ENCODE data around the gene STRN.

Gene STRN

GRCh38 chr2:36824273-36824672 lies 142.1 kb downstream of the STRN start:
- Histone ChIP-seq H3K4me1 (ENCODE audit: control insufficient read depth, insufficient read depth, low read length) (no peaks in the 10 kb centered on the region), H3K36me3 (ENCODE audit: insufficient read depth, low read length) (no peaks in the 10 kb centered on the region), H3K4me3 (ENCODE audit: low read length) (no peak overlapping the region), H3K9ac (ENCODE audit: low read depth, low read length) (no peak overlapping the region), H3K27me3 (ENCODE audit: control insufficient read depth, insufficient read depth, low read length) (peaks cover 4% of the 10 kb centered on the region), H3K4me2 (ENCODE audit: low read length) (no peak overlapping the region), H3K9me3 (replicated peaks; ENCODE audit: low read length) (no peaks in the 10 kb centered on the region)

GRCh38 chr2:36823862-36824261 lies 142.5 kb downstream of the STRN start:
- H3K9me3 ChIP-seq (replicated peaks; ENCODE audit: low read length), result no peaks in the 10 kb centered on the region
- H3K9ac ChIP-seq (ENCODE audit: low read depth, low read length), result no peak overlapping the region
- H3K36me3 ChIP-seq (ENCODE audit: insufficient read depth, low read length), result no peaks in the 10 kb centered on the region
- H3K4me1 ChIP-seq (ENCODE audit: control insufficient read depth, insufficient read depth, low read length), result no peaks in the 10 kb centered on the region
- H3K4me2 ChIP-seq (ENCODE audit: low read length), result no peak overlapping the region
- no peak overlapping the region for H3K4me3 ChIP-seq (ENCODE audit: low read length)
- peaks cover 4% of the 10 kb centered on the region for H3K27me3 ChIP-seq (ENCODE audit: control insufficient read depth, insufficient read depth, low read length)

- no peaks in the 10 kb centered on the region for H3K4me1 ChIP-seq (ENCODE audit: control insufficient read depth, insufficient read depth, low read length)
- no peaks in the 10 kb centered on the region for H3K27me3 ChIP-seq (ENCODE audit: control insufficient read depth, insufficient read depth, low read length)
- no peak overlapping the region for H3K4me2 ChIP-seq (ENCODE audit: low read length)
- H3K9ac ChIP-seq (ENCODE audit: low read depth, low read length), result no peak overlapping the region
- H3K36me3 ChIP-seq (ENCODE audit: insufficient read depth, low read length), result no peaks in the 10 kb centered on the region
- H3K9me3 ChIP-seq (replicated peaks; ENCODE audit: low read length), result no peaks in the 10 kb centered on the region
- no peak overlapping the region for H3K4me3 ChIP-seq (ENCODE audit: low read length)
These were observed 145.3 kb downstream of the STRN start for GRCh38 chr2:36820942-36821605.

GRCh38 chr2:36819095-36819711 lies 147.1 kb downstream of the STRN start:
- Histone ChIP-seq H3K9me3 (replicated peaks; ENCODE audit: low read length) (no peaks in the 10 kb centered on the region), H3K36me3 (ENCODE audit: insufficient read depth, low read length) (no peaks in the 10 kb centered on the region), H3K4me2 (ENCODE audit: low read length) (no peak overlapping the region), H3K27me3 (ENCODE audit: control insufficient read depth, insufficient read depth, low read length) (no peaks in the 10 kb centered on the region), H3K9ac (ENCODE audit: low read depth, low read length) (no peak overlapping the region), H3K4me1 (ENCODE audit: control insufficient read depth, insufficient read depth, low read length) (no peaks in the 10 kb centered on the region), H3K4me3 (ENCODE audit: low read length) (no peak overlapping the region)

- no peaks in the 10 kb centered on the region for H3K36me3 ChIP-seq (ENCODE audit: insufficient read depth, low read length)
- no peak overlapping the region for H3K4me2 ChIP-seq (ENCODE audit: low read length)
- H3K4me3 ChIP-seq (ENCODE audit: low read length), result no peak overlapping the region
- no peaks in the 10 kb centered on the region for H3K27me3 ChIP-seq (ENCODE audit: control insufficient read depth, insufficient read depth, low read length)
- H3K9me3 ChIP-seq (replicated peaks; ENCODE audit: low read length), result no peaks in the 10 kb centered on the region
- no peaks in the 10 kb centered on the region for H3K4me1 ChIP-seq (ENCODE audit: control insufficient read depth, insufficient read depth, low read length)
- no peak overlapping the region for H3K9ac ChIP-seq (ENCODE audit: low read depth, low read length)
These were observed 147.8 kb downstream of the STRN start for GRCh38 chr2:36818542-36818941.

GRCh38 chr2:36812196-36812595 lies 154.1 kb downstream of the STRN start:
- Histone ChIP-seq H3K9me3 (replicated peaks; ENCODE audit: low read length) (no peaks in the 10 kb centered on the region), H3K4me2 (ENCODE audit: low read length) (no peak overlapping the region), H3K36me3 (ENCODE audit: insufficient read depth, low read length) (no peaks in the 10 kb centered on the region), H3K9ac (ENCODE audit: low read depth, low read length) (no peak overlapping the region), H3K4me1 (ENCODE audit: control insufficient read depth, insufficient read depth, low read length) (no peaks in the 10 kb centered on the region), H3K4me3 (ENCODE audit: low read length) (no peak overlapping the region), H3K27me3 (ENCODE audit: control insufficient read depth, insufficient read depth, low read length) (peaks cover 18% of the 10 kb centered on the region)

- Histone ChIP-seq H3K4me2 (ENCODE audit: low read length) (no peak overlapping the region), H3K4me1 (ENCODE audit: control insufficient read depth, insufficient read depth, low read length) (no peaks in the 10 kb centered on the region), H3K9me3 (replicated peaks; ENCODE audit: low read length) (no peaks in the 10 kb centered on the region), H3K4me3 (ENCODE audit: low read length) (no peak overlapping the region), H3K36me3 (ENCODE audit: insufficient read depth, low read length) (no peaks in the 10 kb centered on the region), H3K9ac (ENCODE audit: low read depth, low read length) (no peak overlapping the region), H3K27me3 (ENCODE audit: control insufficient read depth, insufficient read depth, low read length) (peaks cover 18% of the 10 kb centered on the region)
These were observed 155.3 kb downstream of the STRN start for GRCh38 chr2:36811071-36811470.

- Histone ChIP-seq H3K4me1 (ENCODE audit: control insufficient read depth, insufficient read depth, low read length) (no peaks in the 10 kb centered on the region), H3K27me3 (ENCODE audit: control insufficient read depth, insufficient read depth, low read length) (peaks cover 23% of the 10 kb centered on the region), H3K36me3 (ENCODE audit: insufficient read depth, low read length) (no peaks in the 10 kb centered on the region)
These were observed 157.3 kb downstream of the STRN start for GRCh38 chr2:36809069-36809445.

GRCh38 chr2:36808386-36809068 lies 157.8 kb downstream of the STRN start:
- Histone ChIP-seq H3K4me3 (ENCODE audit: low read length) (no peak overlapping the region), H3K4me2 (ENCODE audit: low read length) (no peak overlapping the region), H3K9me3 (replicated peaks; ENCODE audit: low read length) (no peaks in the 10 kb centered on the region), H3K9ac (ENCODE audit: low read depth, low read length) (no peak overlapping the region), H3K36me3 (ENCODE audit: insufficient read depth, low read length) (no peaks in the 10 kb centered on the region), H3K27me3 (ENCODE audit: control insufficient read depth, insufficient read depth, low read length) (peaks cover 28% of the 10 kb centered on the region), H3K4me1 (ENCODE audit: control insufficient read depth, insufficient read depth, low read length) (no peaks in the 10 kb centered on the region)

More at GRCh38 chr2:36809069-36809445, 157.3 kb downstream of the STRN start:
- Histone ChIP-seq H3K4me2 (ENCODE audit: low read length) (no peak overlapping the region), H3K9ac (ENCODE audit: low read depth, low read length) (no peak overlapping the region), H3K4me3 (ENCODE audit: low read length) (no peak overlapping the region), H3K9me3 (replicated peaks; ENCODE audit: low read length) (no peaks in the 10 kb centered on the region)

- H3K4me2 ChIP-seq (ENCODE audit: low read length), result no peak overlapping the region
- H3K9ac ChIP-seq (ENCODE audit: low read depth, low read length), result no peak overlapping the region
- H3K4me1 ChIP-seq (ENCODE audit: control insufficient read depth, insufficient read depth, low read length), result no peaks in the 10 kb centered on the region
- peaks cover 31% of the 10 kb centered on the region for H3K27me3 ChIP-seq (ENCODE audit: control insufficient read depth, insufficient read depth, low read length)
- H3K4me3 ChIP-seq (ENCODE audit: low read length), result no peak overlapping the region
- no peaks in the 10 kb centered on the region for H3K9me3 ChIP-seq (replicated peaks; ENCODE audit: low read length)
- no peaks in the 10 kb centered on the region for H3K36me3 ChIP-seq (ENCODE audit: insufficient read depth, low read length)
These were observed 159.0 kb downstream of the STRN start for GRCh38 chr2:36807223-36807886.

- H3K4me3 ChIP-seq (ENCODE audit: low read length), result no peak overlapping the region
- no peaks in the 10 kb centered on the region for H3K4me1 ChIP-seq (ENCODE audit: control insufficient read depth, insufficient read depth, low read length)
- no peaks in the 10 kb centered on the region for H3K9me3 ChIP-seq (replicated peaks; ENCODE audit: low read length)
- H3K36me3 ChIP-seq (ENCODE audit: insufficient read depth, low read length), result no peaks in the 10 kb centered on the region
- H3K4me2 ChIP-seq (ENCODE audit: low read length), result no peak overlapping the region
- no peak overlapping the region for H3K9ac ChIP-seq (ENCODE audit: low read depth, low read length)
- peaks cover 30% of the 10 kb centered on the region for H3K27me3 ChIP-seq (ENCODE audit: control insufficient read depth, insufficient read depth, low read length)
These were observed 160.6 kb downstream of the STRN start for GRCh38 chr2:36805635-36806224.

Data from skeletal muscle satellite cell (primary cell).